GM23338 (cell line): ENCODE data around the gene AKIRIN1. TPM values are rescaled to one million over a fixed set of nuclear protein-coding genes. Genes with fewer than 3 reads are reported as not detected.

Source experiments
- ATAC-seq: fragments of 200-7000 bp; cut with Tn5 transposase; 3 replicates; pipeline ENCODE4 v1.9.1; 2020
- DNase-seq: peaks from one replicate; pipeline ENCODE4 v3.0.0-alpha.2; 2015; ENCODE audit warnings: low spot score
- H2AFZ ChIP-seq: fragments of 200-600 bp; sonication (generic); 2 replicates; pipeline ENCODE4 v1.8.0; 2016; ENCODE audit warnings: antibody characterized with exemption, mild to moderate bottlenecking, moderate library complexity
- H3F3A ChIP-seq: fragments of 200-600 bp; sonication (generic); replicated peaks from 2 replicates; pipeline ENCODE4 v1.8.0; 2017; ENCODE audit warnings: antibody characterized with exemption, mixed run types, low read depth
- H3K27ac ChIP-seq: fragments of 200-600 bp; sonication (generic); 2 replicates; pipeline ENCODE4 v1.6.1; 2016; ENCODE audit warnings: low read depth
- H3K27me3 ChIP-seq: fragments of 200-600 bp; sonication (generic); 2 replicates; pipeline ENCODE4 v1.8.0; 2016; ENCODE audit warnings: mild to moderate bottlenecking, mixed run types, moderate library complexity; ENCODE audit not compliant: insufficient read depth
- H3K36me3 ChIP-seq: fragments of 200-600 bp; sonication (generic); 2 replicates; pipeline ENCODE4 v1.8.0; 2016; ENCODE audit warnings: mild to moderate bottlenecking; ENCODE audit not compliant: insufficient read depth
- H3K4me1 ChIP-seq: fragments of 200-600 bp; sonication (generic); 2 replicates; pipeline ENCODE4 v1.8.0; 2016; ENCODE audit warnings: mild to moderate bottlenecking, moderate library complexity; ENCODE audit not compliant: insufficient read depth
- H3K4me2 ChIP-seq: fragments of 200-600 bp; sonication (generic); 2 replicates; pipeline ENCODE4 v1.7.1; 2017; ENCODE audit warnings: mixed run types
- H3K4me3 ChIP-seq: fragments of 200-600 bp; sonication (generic); 2 replicates; pipeline ENCODE4 v1.6.1; 2016; ENCODE audit warnings: mixed run types
- H3K79me2 ChIP-seq: fragments of 200-600 bp; sonication (generic); replicated peaks from 2 replicates; pipeline ENCODE4 v1.8.0; 2017; ENCODE audit warnings: mild to moderate bottlenecking; ENCODE audit not compliant: insufficient read depth
- H3K9me2 ChIP-seq: fragments of 200-600 bp; sonication (generic); 2 replicates; pipeline ENCODE4 v1.8.0; 2017; ENCODE audit not compliant: insufficient read depth
- H4K20me1 ChIP-seq: fragments of 200-600 bp; sonication (generic); replicated peaks from 2 replicates; pipeline ENCODE4 v1.8.0; 2017; ENCODE audit warnings: mild to moderate bottlenecking; ENCODE audit not compliant: insufficient read depth
- H3K27ac Mint-ChIP-seq: 2 replicates; pipeline ENCODE4 v1.8.0; 2020; ENCODE audit warnings: inconsistent platforms, mild to moderate bottlenecking, moderate library complexity, mixed read lengths
- H3K27me3 Mint-ChIP-seq: 3 replicates; pipeline ENCODE4 v1.8.0; 2022; ENCODE audit warnings: low read depth, mild to moderate bottlenecking, moderate library complexity, mixed read lengths, inconsistent platforms; ENCODE audit not compliant: insufficient read depth, poor library complexity
- H3K36me3 Mint-ChIP-seq: 3 replicates; pipeline ENCODE4 v1.8.0; 2021; ENCODE audit warnings: low read depth, mild to moderate bottlenecking, inconsistent platforms, moderate library complexity, mixed read lengths
- H3K4me1 Mint-ChIP-seq: 3 replicates; pipeline ENCODE4 v1.8.0; 2020; ENCODE audit warnings: mild to moderate bottlenecking, inconsistent platforms, mixed read lengths
- H3K4me3 Mint-ChIP-seq: 3 replicates; pipeline ENCODE4 v1.8.0; 2021; ENCODE audit warnings: moderate library complexity, mild to moderate bottlenecking, inconsistent platforms, mixed read lengths
- H3K9me3 Mint-ChIP-seq: 3 replicates; pipeline ENCODE4 v1.8.0; 2020; ENCODE audit warnings: moderate library complexity, mild to moderate bottlenecking, inconsistent platforms, mixed read lengths
- CREB1 ChIP-seq: fragments of 250-450 bp; sonication (Bioruptor Pico); IDR thresholded peaks from 2 replicates; pipeline ENCODE4 v1.5.0; 2020; ENCODE audit warnings: low read depth, mild to moderate bottlenecking, moderate library complexity
- EZH2phosphoT487 ChIP-seq: fragments of 200-600 bp; sonication (generic); IDR thresholded peaks from one replicate; pipeline ENCODE4 v1.8.1; 2018; ENCODE audit warnings: antibody characterized with exemption; ENCODE audit not compliant: unreplicated experiment
- STAT1 ChIP-seq: IDR thresholded peaks from one replicate; pipeline ENCODE4 v1.6.1; 2016; ENCODE audit warnings: antibody characterized with exemption; ENCODE audit not compliant: unreplicated experiment
- ZNF114 ChIP-seq: fragments of 250-450 bp; sonication (Bioruptor Pico); IDR thresholded peaks from 2 replicates; pipeline ENCODE4 v1.5.0; 2020; ENCODE audit warnings: mild to moderate bottlenecking, moderate library complexity
- ZNF331 ChIP-seq: fragments of 250-450 bp; sonication (Bioruptor Pico); IDR thresholded peaks from 2 replicates; pipeline ENCODE4 v1.5.0; 2020; ENCODE audit warnings: low read depth, mild to moderate bottlenecking, moderate library complexity
- polyA plus RNA-seq: library from polyadenylated mRNA; unstranded; fragments of >200 nt; fragmentation: Nextera tagmentation; extraction: Ambion mirVana; gene quantifications from 2 replicates; pipeline ENCODE4 v1.2.1, GENCODE V29; 2016
- total RNA-seq: library from RNA; depleted of rRNA; stranded (reverse); fragments of >200 nt; shearing (Covaris generic); gene quantifications from 2 replicates; pipeline ENCODE4 v1.2.3, GENCODE V29; 2014
- TF ChIP-seq, protein P1 (sequence below): IDR thresholded peaks from one replicate; pipeline ENCODE4 v1.6.1; 2018; ENCODE audit warnings: antibody characterized with exemption; ENCODE audit not compliant: unreplicated experiment
- TF ChIP-seq, protein P2 (sequence below): fragments of 250-450 bp; sonication (Bioruptor Pico); IDR thresholded peaks from 2 replicates; pipeline ENCODE4 v1.5.0; 2020; ENCODE audit warnings: mild to moderate bottlenecking, moderate library complexity

Gene AKIRIN1
- total and polyA plus RNA-seq, 2 experiments from 2014 or later = 162 to 254 TPM

GRCh38 chr1:38942664-38943428, 48.2 kb upstream of the AKIRIN1 start:
- Mint-ChIP-seq H3K4me3 (no peak overlapping the region), H3K9me3 (peaks cover 8% of the 10 kb centered on the region; the same call in 2 of the 3 replicates), H3K4me1 (peaks cover 12% of the 10 kb centered on the region), H3K27ac (no peak overlapping the region), H3K36me3 (peaks cover 4% of the 10 kb centered on the region; the same call in 1 of the 3 replicates), H3K27me3 (peaks cover 12% of the 10 kb centered on the region)
- Histone ChIP-seq H3K79me2 (no peaks in the 10 kb centered on the region), H3F3A (no peaks in the 10 kb centered on the region), H3K27me3 (no peaks in the 10 kb centered on the region), H3K4me3 (no peak overlapping the region), H3K4me1 (no peaks in the 10 kb centered on the region), H2AFZ (no peak overlapping the region), H3K4me2 (no peak overlapping the region), H3K27ac (no peak overlapping the region), H3K36me3 (peaks cover 6% of the 10 kb centered on the region; the same call in 1 of the 2 replicates), H4K20me1 (no peaks in the 10 kb centered on the region), H3K9me2 (no peaks in the 10 kb centered on the region)
- no peak for TF ChIP-seq CREB1
- TF ChIP-seq, protein P1, sequence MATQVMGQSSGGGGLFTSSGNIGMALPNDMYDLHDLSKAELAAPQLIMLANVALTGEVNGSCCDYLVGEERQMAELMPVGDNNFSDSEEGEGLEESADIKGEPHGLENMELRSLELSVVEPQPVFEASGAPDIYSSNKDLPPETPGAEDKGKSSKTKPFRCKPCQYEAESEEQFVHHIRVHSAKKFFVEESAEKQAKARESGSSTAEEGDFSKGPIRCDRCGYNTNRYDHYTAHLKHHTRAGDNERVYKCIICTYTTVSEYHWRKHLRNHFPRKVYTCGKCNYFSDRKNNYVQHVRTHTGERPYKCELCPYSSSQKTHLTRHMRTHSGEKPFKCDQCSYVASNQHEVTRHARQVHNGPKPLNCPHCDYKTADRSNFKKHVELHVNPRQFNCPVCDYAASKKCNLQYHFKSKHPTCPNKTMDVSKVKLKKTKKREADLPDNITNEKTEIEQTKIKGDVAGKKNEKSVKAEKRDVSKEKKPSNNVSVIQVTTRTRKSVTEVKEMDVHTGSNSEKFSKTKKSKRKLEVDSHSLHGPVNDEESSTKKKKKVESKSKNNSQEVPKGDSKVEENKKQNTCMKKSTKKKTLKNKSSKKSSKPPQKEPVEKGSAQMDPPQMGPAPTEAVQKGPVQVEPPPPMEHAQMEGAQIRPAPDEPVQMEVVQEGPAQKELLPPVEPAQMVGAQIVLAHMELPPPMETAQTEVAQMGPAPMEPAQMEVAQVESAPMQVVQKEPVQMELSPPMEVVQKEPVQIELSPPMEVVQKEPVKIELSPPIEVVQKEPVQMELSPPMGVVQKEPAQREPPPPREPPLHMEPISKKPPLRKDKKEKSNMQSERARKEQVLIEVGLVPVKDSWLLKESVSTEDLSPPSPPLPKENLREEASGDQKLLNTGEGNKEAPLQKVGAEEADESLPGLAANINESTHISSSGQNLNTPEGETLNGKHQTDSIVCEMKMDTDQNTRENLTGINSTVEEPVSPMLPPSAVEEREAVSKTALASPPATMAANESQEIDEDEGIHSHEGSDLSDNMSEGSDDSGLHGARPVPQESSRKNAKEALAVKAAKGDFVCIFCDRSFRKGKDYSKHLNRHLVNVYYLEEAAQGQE = no peak
- no peak for TF ChIP-seq ZNF114 (CRISPR knock-in tag)
- no peak for TF ChIP-seq STAT1
- no peak for TF ChIP-seq EZH2phosphoT487
- TF ChIP-seq ZNF331 (CRISPR knock-in tag) = no peak
- TF ChIP-seq, protein P2, sequence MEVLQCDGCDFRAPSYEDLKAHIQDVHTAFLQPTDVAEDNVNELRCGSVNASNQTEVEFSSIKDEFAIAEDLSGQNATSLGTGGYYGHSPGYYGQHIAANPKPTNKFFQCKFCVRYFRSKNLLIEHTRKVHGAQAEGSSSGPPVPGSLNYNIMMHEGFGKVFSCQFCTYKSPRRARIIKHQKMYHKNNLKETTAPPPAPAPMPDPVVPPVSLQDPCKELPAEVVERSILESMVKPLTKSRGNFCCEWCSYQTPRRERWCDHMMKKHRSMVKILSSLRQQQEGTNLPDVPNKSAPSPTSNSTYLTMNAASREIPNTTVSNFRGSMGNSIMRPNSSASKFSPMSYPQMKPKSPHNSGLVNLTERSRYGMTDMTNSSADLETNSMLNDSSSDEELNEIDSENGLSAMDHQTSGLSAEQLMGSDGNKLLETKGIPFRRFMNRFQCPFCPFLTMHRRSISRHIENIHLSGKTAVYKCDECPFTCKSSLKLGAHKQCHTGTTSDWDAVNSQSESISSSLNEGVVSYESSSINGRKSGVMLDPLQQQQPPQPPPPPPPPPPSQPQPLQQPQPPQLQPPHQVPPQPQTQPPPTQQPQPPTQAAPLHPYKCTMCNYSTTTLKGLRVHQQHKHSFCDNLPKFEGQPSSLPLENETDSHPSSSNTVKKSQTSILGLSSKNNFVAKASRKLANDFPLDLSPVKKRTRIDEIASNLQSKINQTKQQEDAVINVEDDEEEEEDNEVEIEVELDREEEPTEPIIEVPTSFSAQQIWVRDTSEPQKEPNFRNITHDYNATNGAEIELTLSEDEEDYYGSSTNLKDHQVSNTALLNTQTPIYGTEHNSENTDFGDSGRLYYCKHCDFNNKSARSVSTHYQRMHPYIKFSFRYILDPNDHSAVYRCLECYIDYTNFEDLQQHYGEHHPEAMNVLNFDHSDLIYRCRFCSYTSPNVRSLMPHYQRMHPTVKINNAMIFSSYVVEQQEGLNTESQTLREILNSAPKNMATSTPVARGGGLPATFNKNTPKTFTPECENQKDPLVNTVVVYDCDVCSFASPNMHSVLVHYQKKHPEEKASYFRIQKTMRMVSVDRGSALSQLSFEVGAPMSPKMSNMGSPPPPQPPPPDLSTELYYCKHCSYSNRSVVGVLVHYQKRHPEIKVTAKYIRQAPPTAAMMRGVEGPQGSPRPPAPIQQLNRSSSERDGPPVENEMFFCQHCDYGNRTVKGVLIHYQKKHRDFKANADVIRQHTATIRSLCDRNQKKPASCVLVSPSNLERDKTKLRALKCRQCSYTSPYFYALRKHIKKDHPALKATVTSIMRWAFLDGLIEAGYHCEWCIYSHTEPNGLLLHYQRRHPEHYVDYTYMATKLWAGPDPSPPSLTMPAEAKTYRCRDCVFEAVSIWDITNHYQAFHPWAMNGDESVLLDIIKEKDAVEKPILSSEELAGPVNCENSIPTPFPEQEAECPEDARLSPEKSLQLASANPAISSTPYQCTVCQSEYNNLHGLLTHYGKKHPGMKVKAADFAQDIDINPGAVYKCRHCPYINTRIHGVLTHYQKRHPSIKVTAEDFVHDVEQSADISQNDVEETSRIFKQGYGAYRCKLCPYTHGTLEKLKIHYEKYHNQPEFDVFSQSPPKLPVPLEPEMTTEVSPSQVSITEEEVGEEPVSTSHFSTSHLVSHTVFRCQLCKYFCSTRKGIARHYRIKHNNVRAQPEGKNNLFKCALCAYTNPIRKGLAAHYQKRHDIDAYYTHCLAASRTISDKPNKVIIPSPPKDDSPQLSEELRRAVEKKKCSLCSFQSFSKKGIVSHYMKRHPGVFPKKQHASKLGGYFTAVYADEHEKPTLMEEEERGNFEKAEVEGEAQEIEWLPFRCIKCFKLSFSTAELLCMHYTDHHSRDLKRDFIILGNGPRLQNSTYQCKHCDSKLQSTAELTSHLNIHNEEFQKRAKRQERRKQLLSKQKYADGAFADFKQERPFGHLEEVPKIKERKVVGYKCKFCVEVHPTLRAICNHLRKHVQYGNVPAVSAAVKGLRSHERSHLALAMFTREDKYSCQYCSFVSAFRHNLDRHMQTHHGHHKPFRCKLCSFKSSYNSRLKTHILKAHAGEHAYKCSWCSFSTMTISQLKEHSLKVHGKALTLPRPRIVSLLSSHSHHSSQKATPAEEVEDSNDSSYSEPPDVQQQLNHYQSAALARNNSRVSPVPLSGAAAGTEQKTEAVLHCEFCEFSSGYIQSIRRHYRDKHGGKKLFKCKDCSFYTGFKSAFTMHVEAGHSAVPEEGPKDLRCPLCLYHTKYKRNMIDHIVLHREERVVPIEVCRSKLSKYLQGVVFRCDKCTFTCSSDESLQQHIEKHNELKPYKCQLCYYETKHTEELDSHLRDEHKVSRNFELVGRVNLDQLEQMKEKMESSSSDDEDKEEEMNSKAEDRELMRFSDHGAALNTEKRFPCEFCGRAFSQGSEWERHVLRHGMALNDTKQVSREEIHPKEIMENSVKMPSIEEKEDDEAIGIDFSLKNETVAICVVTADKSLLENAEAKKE (CRISPR knock-in tag) = no peak
- no peak for DNase-seq
- no peak for ATAC-seq
